ELR (cell line): ENCODE results near the gene ETV3.
"Not testable (repeated sequence)": the region's sequence is repeated elsewhere in the genome, so short reads cannot be mapped to it uniquely, and the experiment has no call there.

Experiments used
- DNase-seq: peaks from one replicate; pipeline ENCODE4 v3.0.0-alpha.2; 2015; ENCODE audit warnings: low read depth

Gene ETV3

GRCh38 chr1:157138220-157139051, at the start of gene ETV3:
Gene ETV3, minus strand, starts transcription at chr1:157138395. Its CDS starts 2,043 bp downstream, at chr1:157136352.
- DNase-seq: peak; percentile 96

DNA sequence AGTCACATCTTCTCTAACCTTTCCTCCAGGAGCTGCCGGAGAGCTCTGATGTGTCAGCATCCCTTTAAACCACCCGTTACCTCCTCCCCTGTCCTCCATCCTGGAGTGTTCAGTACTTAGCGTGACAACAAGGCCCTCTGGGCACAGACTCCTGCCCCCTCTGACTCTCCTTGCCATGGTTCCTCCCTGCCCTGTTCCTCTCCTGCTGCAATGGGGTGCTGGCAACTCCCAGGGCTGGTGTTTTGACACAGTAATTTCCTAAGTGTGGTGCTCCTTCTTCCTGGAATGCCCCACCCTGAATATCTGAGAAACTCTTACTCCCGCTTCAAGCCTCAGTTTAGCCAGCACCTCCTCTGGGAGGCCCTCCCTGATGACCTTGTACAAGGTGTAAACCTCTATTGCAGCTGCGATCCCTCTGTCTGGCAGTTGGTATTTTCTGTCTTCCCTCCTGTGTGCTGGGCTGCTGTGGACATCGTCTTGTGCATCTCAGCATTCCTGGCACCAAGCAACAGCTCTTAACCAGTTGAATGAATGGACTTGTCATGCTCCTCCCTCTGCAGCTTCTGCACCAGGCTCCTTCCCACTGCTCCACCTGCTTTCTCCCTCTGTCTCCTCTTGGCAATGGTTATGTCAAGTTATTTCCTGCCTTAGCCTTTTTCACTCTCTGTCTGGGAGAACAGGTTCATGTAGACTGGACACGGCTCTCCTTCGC, 48.2 kb upstream of the ETV3 start:
- no peak for DNase-seq

DNA sequence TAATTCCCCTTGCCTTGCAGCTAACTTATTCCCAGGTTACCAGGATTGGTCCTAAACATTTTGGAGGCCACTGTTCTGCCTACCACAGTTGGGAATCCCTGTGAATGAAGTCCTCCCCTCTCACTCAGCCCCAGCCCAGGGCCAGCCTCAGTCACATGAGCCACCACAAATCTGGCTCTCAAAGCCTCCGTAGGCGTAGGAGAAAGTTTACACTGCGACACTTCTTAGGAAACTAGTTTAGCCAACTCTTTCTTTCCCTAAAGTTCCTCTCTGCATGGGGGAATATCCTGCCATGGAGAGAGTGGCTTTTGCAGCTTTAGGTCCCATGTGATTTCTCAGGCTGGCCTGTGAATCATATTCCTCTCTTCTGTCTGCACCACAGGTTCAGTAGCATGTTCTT, 45.7 kb upstream of the ETV3 start:
- no peak for DNase-seq

DNA sequence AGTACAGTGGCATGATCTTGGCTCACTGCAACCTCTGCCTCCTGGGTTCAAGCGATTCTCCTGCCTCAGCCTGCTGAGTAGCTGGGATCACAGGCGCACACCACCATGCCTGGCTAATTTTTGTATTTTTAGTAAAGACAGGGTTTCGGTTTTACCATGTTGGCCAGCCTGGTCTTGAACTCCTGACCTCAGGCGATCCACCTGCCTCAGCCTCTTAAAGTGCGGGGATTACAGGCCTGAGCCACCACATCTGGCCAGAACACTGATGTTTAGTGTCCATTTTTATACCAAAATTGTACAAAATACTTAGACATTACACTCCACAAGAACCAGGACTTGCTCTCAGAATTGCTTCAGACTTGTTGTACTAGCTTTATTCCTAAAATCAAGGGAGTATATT, 44.2 kb upstream of the ETV3 start:
- not testable (repeated sequence) for DNase-seq

GRCh38 chr1:157181790-157182189, 43.6 kb upstream of the ETV3 start:
- no peak for DNase-seq

DNA sequence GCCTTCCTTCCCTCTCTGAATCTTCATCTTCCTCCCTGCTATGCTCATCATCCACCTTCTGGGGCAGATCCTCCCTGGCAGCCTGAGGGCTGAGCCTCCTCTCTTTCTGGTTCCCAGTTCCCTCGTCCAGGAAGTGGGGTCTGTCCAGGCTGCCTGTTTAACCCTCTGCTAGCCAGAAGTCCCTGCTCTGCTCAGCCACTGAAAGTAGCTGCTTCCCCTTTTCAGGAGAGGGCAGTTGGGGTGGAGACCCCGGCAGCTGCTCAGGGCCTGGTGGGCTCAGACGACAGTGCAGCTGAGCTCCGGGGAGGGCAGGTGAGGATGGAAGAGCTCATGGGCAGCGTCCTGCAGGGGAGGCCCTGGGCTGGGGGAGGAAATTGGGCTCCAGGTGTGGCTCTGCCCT, 43.1 kb upstream of the ETV3 start:
- no peak for DNase-seq

- no peak for DNase-seq
Measured at GRCh38 chr1:157178490-157178889, 40.3 kb upstream of the ETV3 start.

- no peak for DNase-seq
Measured at GRCh38 chr1:157177733-157178394, 39.7 kb upstream of the ETV3 start.

DNA sequence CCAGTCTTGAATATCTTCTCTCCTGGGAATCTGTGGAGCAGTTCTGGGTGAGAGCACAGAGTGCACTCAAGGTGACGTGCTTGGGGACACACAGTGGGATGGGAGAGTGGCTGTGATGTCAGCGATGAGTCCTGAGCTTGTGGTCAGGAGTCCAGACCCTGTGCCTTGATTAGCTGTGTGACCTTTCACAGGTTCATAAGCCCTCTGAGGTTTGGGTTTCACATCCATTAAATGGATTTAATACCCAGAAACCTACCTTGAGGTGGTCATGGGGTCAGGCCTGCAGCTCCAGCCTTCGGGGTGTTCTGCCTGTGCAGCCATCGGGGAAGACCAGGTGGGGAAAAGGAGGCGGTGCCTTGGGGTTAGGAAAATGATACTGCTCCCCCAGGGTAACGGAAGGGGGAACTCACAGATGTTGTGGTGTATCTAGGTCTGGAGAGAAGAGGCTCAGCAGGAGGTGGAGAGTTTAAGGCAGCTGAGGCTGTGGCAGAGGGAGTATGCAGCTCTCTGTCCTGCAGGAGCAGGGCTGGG, 38.5 kb upstream of the ETV3 start:
- DNase-seq: no peak

DNA sequence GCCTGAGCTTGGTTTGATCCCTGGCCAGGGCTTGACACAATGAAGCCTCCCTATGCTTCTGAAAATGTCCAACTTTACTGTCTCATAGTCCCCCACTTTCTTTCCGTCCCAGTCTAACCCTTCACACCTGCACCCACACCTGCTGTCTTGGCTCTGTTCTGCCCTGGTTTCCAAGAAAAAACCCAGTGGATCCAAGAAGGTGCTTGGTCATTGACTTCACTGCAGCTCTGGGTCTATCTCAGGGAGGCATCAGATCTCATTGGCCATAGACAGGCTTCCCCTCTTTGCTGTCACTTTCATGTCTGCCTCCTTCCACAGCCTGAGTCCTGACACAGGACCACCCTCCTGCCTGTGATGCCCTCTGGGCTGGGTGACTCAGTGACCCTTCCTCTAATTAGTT, 37.8 kb upstream of the ETV3 start:
- no peak for DNase-seq

DNA sequence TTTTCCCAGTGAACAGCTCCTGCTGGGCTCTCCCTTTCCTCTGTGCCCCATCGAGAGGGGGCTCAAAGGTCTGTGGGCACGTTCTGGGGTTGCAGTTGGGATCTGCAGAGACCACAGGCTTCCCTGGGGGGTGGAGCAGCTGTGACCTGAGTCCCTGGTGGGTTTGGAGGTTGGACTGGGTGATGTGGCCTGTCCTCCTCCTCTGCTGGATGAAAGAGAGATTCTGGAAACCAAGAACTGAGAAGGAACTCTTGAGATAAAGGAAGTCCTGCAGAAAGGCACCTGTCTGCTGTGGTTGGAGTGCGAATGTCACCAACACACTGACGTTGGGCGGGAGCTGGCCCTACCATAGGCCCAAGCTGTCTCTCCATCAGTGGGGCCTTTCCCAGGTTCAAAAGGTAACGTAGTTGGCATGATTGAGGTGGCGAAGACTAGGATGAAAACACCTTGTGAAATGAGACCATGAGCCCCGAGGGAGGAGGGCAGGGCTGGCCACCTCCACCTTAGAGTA, 35.8 kb upstream of the ETV3 start:
- DNase-seq: no peak

DNA sequence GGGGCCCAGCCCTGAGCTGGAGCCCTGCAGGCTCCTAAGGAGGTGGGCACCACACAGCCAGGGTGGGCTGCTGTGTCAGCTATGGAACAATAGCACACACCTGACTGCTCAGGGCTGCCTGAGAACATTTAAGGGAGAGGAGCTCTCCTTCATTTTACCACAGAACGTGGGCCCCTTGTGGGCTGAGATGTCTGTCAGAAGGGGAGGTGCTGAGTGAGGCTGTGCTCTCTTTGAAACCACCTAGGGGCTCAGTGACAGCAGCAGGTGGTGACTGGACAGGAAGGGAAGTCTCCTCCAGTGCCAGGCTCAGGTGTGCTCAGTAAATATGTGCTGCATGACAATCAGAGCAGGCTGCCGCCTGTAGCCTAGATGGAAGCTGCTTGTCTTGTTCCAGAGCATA, 35.0 kb upstream of the ETV3 start:
- not testable (repeated sequence) for DNase-seq

DNA sequence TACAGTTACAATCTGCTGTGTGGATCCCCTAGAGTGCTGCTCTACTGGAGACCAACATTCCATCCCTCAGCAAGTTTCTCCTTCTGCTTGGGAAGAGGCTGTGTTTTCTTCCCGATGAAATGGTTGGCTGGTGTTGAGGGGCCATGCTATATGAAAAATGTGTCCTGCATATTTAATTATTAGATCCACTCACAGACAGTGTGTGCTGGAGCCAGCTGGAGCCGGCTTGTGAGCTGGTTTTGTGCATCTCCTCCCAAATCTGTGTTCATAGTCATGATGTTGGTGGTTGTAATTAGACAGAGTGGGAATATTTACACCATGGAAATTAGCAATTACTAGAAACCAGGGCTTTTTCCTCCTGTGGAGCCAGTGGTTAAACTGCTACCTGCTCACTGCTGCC, 34.4 kb upstream of the ETV3 start:
- not testable (repeated sequence) for DNase-seq

- DNase-seq: peak; percentile 32
Measured at GRCh38 chr1:157171903-157172503, 33.8 kb upstream of the ETV3 start.

- DNase-seq: peak; percentile 62
Measured at GRCh38 chr1:157170677-157171515, 32.7 kb upstream of the ETV3 start.

DNA sequence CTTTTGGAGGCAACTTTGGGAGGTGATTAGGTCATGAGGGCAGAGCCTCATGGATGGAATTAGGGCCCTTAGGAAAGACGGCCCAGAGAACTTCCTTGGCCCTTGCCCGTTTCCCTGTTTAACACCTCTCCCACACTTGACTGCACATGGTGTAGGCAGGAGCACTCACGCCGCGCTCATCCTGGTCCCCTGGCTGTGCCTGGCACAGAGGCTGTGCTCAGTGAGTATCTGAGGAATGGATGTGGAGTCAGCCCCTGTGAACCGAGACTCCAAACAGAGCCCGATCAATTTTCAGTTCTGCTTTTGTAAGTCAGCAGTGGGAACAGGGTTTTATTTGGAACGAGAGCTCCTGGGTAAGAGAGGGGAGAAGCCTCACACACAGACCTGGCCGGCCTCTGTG, 29.8 kb upstream of the ETV3 start:
- no peak for DNase-seq

DNA sequence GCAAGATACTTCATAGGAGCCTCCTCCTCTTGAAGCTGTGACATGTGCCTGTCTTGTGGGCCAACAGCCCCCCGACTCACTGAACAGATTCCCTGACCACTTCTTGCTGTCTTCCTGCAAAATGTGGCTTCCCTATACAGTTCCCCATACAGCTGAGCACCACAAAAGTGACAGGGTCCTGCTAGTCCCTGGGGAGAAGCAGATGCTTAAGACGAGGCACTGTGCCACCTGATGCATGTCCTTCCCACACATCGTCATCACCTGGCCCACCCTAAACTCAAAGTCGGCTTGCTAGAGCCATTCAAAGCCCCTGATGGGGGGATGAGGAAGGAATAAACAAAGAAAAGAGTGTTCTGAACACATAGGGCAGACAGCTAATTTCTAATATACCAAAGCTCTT, 29.2 kb upstream of the ETV3 start:
- no peak for DNase-seq

GRCh38 chr1:157166590-157166989, 28.4 kb upstream of the ETV3 start:
- DNase-seq: no peak

- peak; percentile 63 for DNase-seq
Measured at GRCh38 chr1:157163273-157164127, 25.3 kb upstream of the ETV3 start.

- no peak for DNase-seq
Measured at GRCh38 chr1:157162345-157162744, 24.1 kb upstream of the ETV3 start.
